DMS53 treated with DMSO at 0.1 percent for 48 hours (cell line): ENCODE data around the gene REX1BD.
"Not testable (repeated sequence)": the region's sequence is repeated elsewhere in the genome, so short reads cannot be mapped to it uniquely, and the experiment has no call there.

Experiments used
- DNase-seq: peaks from one replicate; lab custom pipeline; 2025; ENCODE audit not compliant: unreplicated experiment; lab: John Stamatoyannopoulos, UW

The REX1BD gene

GRCh38 chr19:18577365-18577914, 11.2 kb upstream of the REX1BD start:
- no peak for DNase-seq

GRCh38 chr19:18580311-18580710, 8.3 kb upstream of the REX1BD start:
- no peak for DNase-seq

- DNase-seq = no peak
Measured at GRCh38 chr19:18586306-18586705, 2.3 kb upstream of the REX1BD start.

- DNase-seq = no peak
Measured at GRCh38 chr19:18587561-18587960, 1.0 kb upstream of the REX1BD start.

- DNase-seq = no peak
Measured at GRCh38 chr19:18587962-18588610, 512 bp upstream of the REX1BD start.

GRCh38 chr19:18589380-18590272, 1.0 kb downstream of the REX1BD start:
- peak; percentile 44 for DNase-seq

- no peak for DNase-seq
Measured at GRCh38 chr19:18590273-18591272, 2.0 kb downstream of the REX1BD start.

GRCh38 chr19:18591735-18592385, 3.3 kb downstream of the REX1BD start:
- DNase-seq = no peak

GRCh38 chr19:18592732-18593131, 4.1 kb downstream of the REX1BD start:
- not testable (repeated sequence) for DNase-seq

- no peak for DNase-seq
Measured at GRCh38 chr19:18593367-18594095, 4.9 kb downstream of the REX1BD start.

GRCh38 chr19:18594096-18594823, 5.7 kb downstream of the REX1BD start:
- DNase-seq = peak; percentile 44

- no peak for DNase-seq
Measured at GRCh38 chr19:18594824-18595373, 6.3 kb downstream of the REX1BD start.

- DNase-seq = no peak
Measured at GRCh38 chr19:18595475-18595874, 6.9 kb downstream of the REX1BD start.

GRCh38 chr19:18596752-18597157, 8.2 kb downstream of the REX1BD start:
- DNase-seq = peak; percentile 30

- no peak for DNase-seq
Measured at GRCh38 chr19:18597809-18598660, 9.4 kb downstream of the REX1BD start.

- DNase-seq = no peak
Measured at GRCh38 chr19:18599485-18599884, 10.9 kb downstream of the REX1BD start.

- DNase-seq = not testable (repeated sequence)
Measured at GRCh38 chr19:18600692-18601397, 12.2 kb downstream of the REX1BD start.
